ENCODE results near the gene OR2T27. TPM values are rescaled to one million over a fixed set of nuclear protein-coding genes. Genes with fewer than 3 reads are reported as not detected.
A peak's percentile ranks its signal among the peaks of the same experiment; 100 is the strongest.

OR2T27 gene
- total and polyA plus RNA-seq, 2 donors from 2014 or later = not detected

GRCh38 chr1:248625971-248626370 is 29.4 kb downstream of the OR2T27 start:
- intact Hi-C loops (cut with DNase I) = no loop called here
- H3K27ac ChIP-seq (ENCODE audit: low read depth in 2 of 2, low read length in 2 of 2) = no peak overlapping the region
- H3K36me3 ChIP-seq (ENCODE audit: control insufficient read depth in 2 of 3, insufficient read depth in 3 of 3, low read length in 3 of 3) = no peaks in the 10 kb centered on the region
- TF ChIP-seq CTCF (IDR thresholded peaks at IDR 0.05; ENCODE audit: borderline replicate concordance, extremely low read depth, insufficient read depth) = no peak
- no peak for FAIRE-seq
- H3K9ac ChIP-seq (ENCODE audit: low read length in 3 of 3) = no peak overlapping the region
- H3K4me1 ChIP-seq (ENCODE audit: control insufficient read depth in 2 of 3, insufficient read depth in 2 of 3, low read depth in 1 of 3, low read length in 3 of 3) = no peaks in the 10 kb centered on the region
- no peaks in the 10 kb centered on the region for H3K9me3 ChIP-seq (ENCODE audit: control insufficient read depth in 2 of 3, insufficient read depth in 1 of 3, low read length in 3 of 3)
- no peaks in the 10 kb centered on the region for H3K27me3 ChIP-seq (ENCODE audit: control insufficient read depth, insufficient read depth, low read length)
- H3K4me3 ChIP-seq (ENCODE audit: low read length in 3 of 3) = no peak overlapping the region
- DNase-seq = no peak

GRCh38 chr1:248625166-248625565 is 30.2 kb downstream of the OR2T27 start:
- no peaks in the 10 kb centered on the region for H3K4me1 ChIP-seq (ENCODE audit: control insufficient read depth in 2 of 3, insufficient read depth in 2 of 3, low read depth in 1 of 3, low read length in 3 of 3)
- H3K27me3 ChIP-seq (ENCODE audit: control insufficient read depth, insufficient read depth, low read length) = no peaks in the 10 kb centered on the region
- no peaks in the 10 kb centered on the region for H3K9me3 ChIP-seq (ENCODE audit: control insufficient read depth in 2 of 3, insufficient read depth in 1 of 3, low read length in 3 of 3)
- no peak for TF ChIP-seq CTCF (IDR thresholded peaks at IDR 0.05; ENCODE audit: borderline replicate concordance, extremely low read depth, insufficient read depth)
- H3K27ac ChIP-seq (ENCODE audit: low read depth in 2 of 2, low read length in 2 of 2) = no peak overlapping the region
- no peaks in the 10 kb centered on the region for H3K36me3 ChIP-seq (ENCODE audit: control insufficient read depth in 2 of 3, insufficient read depth in 3 of 3, low read length in 3 of 3)
- H3K4me3 ChIP-seq (ENCODE audit: low read length in 3 of 3) = no peak overlapping the region
- no peak overlapping the region for H3K9ac ChIP-seq (ENCODE audit: low read length in 3 of 3)
- intact Hi-C loops (cut with DNase I) = no loop called here
- no peak for FAIRE-seq
- DNase-seq = no peak

GRCh38 chr1:248622570-248623001 is 32.7 kb downstream of the OR2T27 start:
- H3K9me3 ChIP-seq (ENCODE audit: control insufficient read depth in 2 of 3, insufficient read depth in 1 of 3, low read length in 3 of 3) = no peaks in the 10 kb centered on the region
- TF ChIP-seq CTCF (IDR thresholded peaks at IDR 0.05; ENCODE audit: borderline replicate concordance, extremely low read depth, insufficient read depth) = peak; percentile 32
- H3K36me3 ChIP-seq (ENCODE audit: control insufficient read depth in 2 of 3, insufficient read depth in 3 of 3, low read length in 3 of 3) = no peaks in the 10 kb centered on the region
- no peak overlapping the region for H3K27ac ChIP-seq (ENCODE audit: low read depth in 2 of 2, low read length in 2 of 2)
- DNase-seq (peak in 2 of 5 donors; percentile 17 to 56), FAIRE-seq (no peak)
- H3K4me3 ChIP-seq (ENCODE audit: low read length in 3 of 3) = no peak overlapping the region
- intact Hi-C loops (cut with DNase I) = no loop called here
- no peak overlapping the region for H3K9ac ChIP-seq (ENCODE audit: low read length in 3 of 3)
- H3K27me3 ChIP-seq (ENCODE audit: control insufficient read depth, insufficient read depth, low read length) = no peaks in the 10 kb centered on the region
- no peaks in the 10 kb centered on the region for H3K4me1 ChIP-seq (ENCODE audit: control insufficient read depth in 2 of 3, insufficient read depth in 2 of 3, low read depth in 1 of 3, low read length in 3 of 3)

- H3K4me1 ChIP-seq (ENCODE audit: control insufficient read depth in 2 of 3, insufficient read depth in 2 of 3, low read depth in 1 of 3, low read length in 3 of 3) = no peaks in the 10 kb centered on the region
- TF ChIP-seq CTCF (IDR thresholded peaks at IDR 0.05; ENCODE audit: borderline replicate concordance, extremely low read depth, insufficient read depth) = no peak
- H3K9me3 ChIP-seq (ENCODE audit: control insufficient read depth in 2 of 3, insufficient read depth in 1 of 3, low read length in 3 of 3) = no peaks in the 10 kb centered on the region
- intact Hi-C loops (cut with DNase I) = no loop called here
- DNase-seq = no peak
- H3K36me3 ChIP-seq (ENCODE audit: control insufficient read depth in 2 of 3, insufficient read depth in 3 of 3, low read length in 3 of 3) = no peaks in the 10 kb centered on the region
- FAIRE-seq = no peak
- no peak overlapping the region for H3K4me3 ChIP-seq (ENCODE audit: low read length in 3 of 3)
- H3K27me3 ChIP-seq (ENCODE audit: control insufficient read depth, insufficient read depth, low read length) = no peaks in the 10 kb centered on the region
- no peak overlapping the region for H3K27ac ChIP-seq (ENCODE audit: low read depth in 2 of 2, low read length in 2 of 2)
- no peak overlapping the region for H3K9ac ChIP-seq (ENCODE audit: low read length in 3 of 3)
Measured at GRCh38 chr1:248621770-248622169, 33.6 kb downstream of the OR2T27 start.

Measured in kidney (tissue), 14 donors.